HG03159 (cell line): ENCODE data around the gene ABTB2.
"Not testable (repeated sequence)": the region's sequence is repeated elsewhere in the genome, so short reads cannot be mapped to it uniquely, and the experiment has no call there.

ENCODE experiments used
- ATAC-seq: cut with Tn5 transposase; IDR thresholded peaks from one replicate; pipeline ENCODE4 v1.9.1; 2021; ENCODE audit warnings: mild to moderate bottlenecking, moderate library complexity; ENCODE audit not compliant: unreplicated experiment

Gene ABTB2

GRCh38 chr11:34357701-34358257, at the start of gene ABTB2:
Gene ABTB2, minus strand, starts transcription at chr11:34358010.
- ATAC-seq = peak; percentile 81

- ATAC-seq = no peak
Observed at GRCh38 chr11:34407121-34407813, 49.5 kb upstream of the ABTB2 start.

GRCh38 chr11:34406413-34406812, 48.6 kb upstream of the ABTB2 start:
- no peak for ATAC-seq

- no peak for ATAC-seq
Observed at GRCh38 chr11:34405079-34405858, 47.5 kb upstream of the ABTB2 start.

- ATAC-seq = no peak
Observed at GRCh38 chr11:34404280-34404679, 46.5 kb upstream of the ABTB2 start.

GRCh38 chr11:34403431-34403830, 45.6 kb upstream of the ABTB2 start:
- ATAC-seq = no peak

GRCh38 chr11:34397811-34398210, 40.0 kb upstream of the ABTB2 start:
- no peak for ATAC-seq

- ATAC-seq = no peak
Observed at GRCh38 chr11:34397120-34397519, 39.3 kb upstream of the ABTB2 start.

GRCh38 chr11:34395916-34396550, 38.2 kb upstream of the ABTB2 start:
- ATAC-seq = no peak

GRCh38 chr11:34394771-34395300, 37.0 kb upstream of the ABTB2 start:
- no peak for ATAC-seq

- ATAC-seq = no peak
Observed at GRCh38 chr11:34387653-34388052, 29.8 kb upstream of the ABTB2 start.

- ATAC-seq = not testable (repeated sequence)
Observed at GRCh38 chr11:34386356-34386755, 28.5 kb upstream of the ABTB2 start.

GRCh38 chr11:34382532-34383276, 24.9 kb upstream of the ABTB2 start:
- ATAC-seq = no peak

GRCh38 chr11:34381775-34382174, 24.0 kb upstream of the ABTB2 start:
- no peak for ATAC-seq

GRCh38 chr11:34380696-34381095, 22.9 kb upstream of the ABTB2 start:
- ATAC-seq = no peak

- ATAC-seq = no peak
Observed at GRCh38 chr11:34379539-34379938, 21.7 kb upstream of the ABTB2 start.

GRCh38 chr11:34379079-34379478, 21.3 kb upstream of the ABTB2 start:
- ATAC-seq = no peak

- no peak for ATAC-seq
Observed at GRCh38 chr11:34373727-34374126, 15.9 kb upstream of the ABTB2 start.

GRCh38 chr11:34366522-34366921, 8.7 kb upstream of the ABTB2 start:
- no peak for ATAC-seq

GRCh38 chr11:34364102-34364501, 6.3 kb upstream of the ABTB2 start:
- no peak for ATAC-seq
